GM19328 (cell line): Measurements from ENCODE around the gene MEF2C.
"Not testable (repeated sequence)": the region's sequence is repeated elsewhere in the genome, so short reads cannot be mapped to it uniquely, and the experiment has no call there.

Experiments
- ATAC-seq: cut with Tn5 transposase; IDR thresholded peaks from one replicate; pipeline ENCODE4 v1.9.1; 2021; ENCODE audit warnings: mild to moderate bottlenecking, moderate library complexity; ENCODE audit not compliant: unreplicated experiment

MEF2C gene

GRCh38 chr5:88805151-88805784, 77.7 kb downstream of the MEF2C start:
- no peak for ATAC-seq

DNA sequence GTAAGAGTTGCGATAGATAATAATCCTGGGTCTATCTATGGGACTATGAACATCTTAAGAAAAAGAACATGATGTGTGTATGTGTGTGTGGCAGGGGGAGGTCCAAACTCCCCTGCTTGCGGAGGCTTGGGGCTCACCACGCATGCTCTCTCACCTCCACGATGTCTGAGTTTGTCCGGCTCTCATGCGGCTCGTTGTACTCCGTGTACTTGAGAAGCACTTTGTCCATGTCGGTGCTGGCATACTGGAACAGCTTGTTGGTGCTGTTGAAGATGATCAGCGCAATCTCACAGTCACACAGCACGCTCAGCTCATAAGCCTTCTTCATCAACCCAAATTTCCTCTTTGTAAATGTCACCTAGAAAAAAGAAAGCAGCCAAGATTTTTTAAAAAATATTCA, 78.5 kb downstream of the MEF2C start:
- ATAC-seq = no peak

GRCh38 chr5:88803309-88803708, 79.7 kb downstream of the MEF2C start:
- no peak for ATAC-seq

DNA sequence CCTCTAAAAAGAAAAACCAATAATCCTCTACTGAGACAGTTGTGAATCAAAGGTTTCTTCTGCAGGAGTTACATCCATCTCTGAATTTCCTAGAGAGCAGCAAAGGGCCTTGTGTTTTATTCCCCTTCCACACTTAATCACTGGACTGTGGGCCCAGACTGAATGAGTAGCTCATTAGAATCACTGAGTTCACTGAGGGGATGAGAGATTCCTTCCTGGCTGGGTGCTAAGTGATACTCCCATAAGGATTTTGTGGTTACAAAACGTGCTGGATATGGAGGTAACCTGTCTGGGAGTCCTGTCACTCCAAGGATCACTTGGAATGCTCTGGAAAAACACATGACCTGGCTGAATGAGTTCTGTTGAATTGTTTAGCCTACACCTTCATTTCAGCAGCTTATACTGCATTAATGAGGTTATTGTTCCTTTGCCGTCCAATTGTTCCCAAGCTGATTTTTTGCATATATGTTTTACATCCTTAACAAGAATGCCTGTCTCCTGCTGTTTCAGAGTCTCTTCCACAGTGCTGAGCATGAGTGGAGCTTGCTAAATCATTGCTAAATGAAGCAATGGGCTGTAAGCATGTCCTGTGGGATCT, 82.9 kb downstream of the MEF2C start:
- ATAC-seq = no peak

DNA sequence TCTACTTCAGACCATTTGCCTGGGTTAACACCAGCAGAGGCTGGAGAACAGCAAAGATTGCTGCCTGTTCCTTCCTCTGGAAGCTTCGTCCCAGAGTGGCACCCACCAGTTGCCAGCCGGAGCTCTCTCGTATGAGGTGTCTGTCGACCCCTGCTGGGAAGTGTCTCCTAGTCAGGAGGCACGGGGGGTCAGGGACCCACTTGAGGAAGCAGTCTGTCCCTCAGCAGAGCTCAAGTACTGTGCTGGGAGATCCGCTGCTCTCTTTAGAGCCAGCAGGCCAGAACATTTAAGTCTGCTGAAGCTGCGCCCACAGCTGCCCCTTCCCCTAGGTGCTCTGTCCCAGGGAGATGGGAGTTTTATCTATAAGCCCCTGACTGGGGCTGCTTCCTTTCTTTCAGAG, 84.1 kb downstream of the MEF2C start:
- ATAC-seq = not testable (repeated sequence)

DNA sequence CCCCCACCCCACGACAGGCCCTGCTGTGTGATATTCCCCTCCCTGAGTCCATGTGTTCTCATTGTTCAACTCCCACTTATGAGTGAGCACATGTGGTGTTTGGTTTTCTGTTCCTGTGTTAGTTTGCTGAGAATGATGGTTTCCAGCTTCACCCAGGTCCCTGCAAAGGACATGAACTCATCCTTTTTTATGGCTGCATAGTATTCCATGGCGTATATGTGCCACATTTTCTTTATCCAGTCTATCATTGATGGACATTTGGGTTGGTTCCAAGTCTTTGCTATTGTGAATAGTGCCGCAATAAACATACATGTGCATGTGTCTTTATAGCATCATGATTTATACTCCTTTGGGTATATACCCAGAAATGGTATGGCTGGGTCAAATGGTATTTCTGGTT, 89.2 kb downstream of the MEF2C start:
- not testable (repeated sequence) for ATAC-seq

DNA sequence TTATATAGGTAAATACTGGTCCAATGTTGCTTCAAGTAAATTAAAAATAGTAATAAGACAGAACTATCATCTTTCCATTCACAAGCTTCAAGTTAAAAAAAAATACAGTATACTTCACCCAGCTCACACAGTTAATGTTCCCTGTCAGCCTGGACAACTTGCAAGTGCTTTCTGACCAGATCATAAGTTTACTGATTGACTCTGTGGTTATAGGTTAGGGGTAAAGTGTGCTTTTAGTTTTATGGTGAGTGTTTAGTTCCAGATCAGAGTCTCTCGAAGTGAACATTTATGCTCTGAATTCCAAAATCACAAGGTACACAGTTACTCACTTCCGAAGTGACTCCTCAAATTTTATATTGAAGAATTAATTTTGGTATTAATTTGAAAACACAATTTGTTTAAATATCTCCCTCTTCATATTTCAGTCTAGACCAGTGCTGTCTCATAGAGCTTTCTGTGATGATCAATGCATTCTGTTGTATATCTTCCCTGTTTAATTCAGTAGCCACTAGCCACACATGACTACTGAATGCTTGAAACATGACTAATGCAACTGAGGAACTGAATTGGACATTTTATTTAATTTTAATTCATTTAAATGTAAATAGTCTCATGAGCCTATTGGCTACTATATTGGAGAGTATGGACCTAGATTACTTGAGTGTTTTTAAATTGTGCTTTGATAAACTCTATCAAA, 90.7 kb downstream of the MEF2C start:
- ATAC-seq = peak; percentile 57

- no peak for ATAC-seq
Measured at GRCh38 chr5:88787856-88788255, 95.1 kb downstream of the MEF2C start.

DNA sequence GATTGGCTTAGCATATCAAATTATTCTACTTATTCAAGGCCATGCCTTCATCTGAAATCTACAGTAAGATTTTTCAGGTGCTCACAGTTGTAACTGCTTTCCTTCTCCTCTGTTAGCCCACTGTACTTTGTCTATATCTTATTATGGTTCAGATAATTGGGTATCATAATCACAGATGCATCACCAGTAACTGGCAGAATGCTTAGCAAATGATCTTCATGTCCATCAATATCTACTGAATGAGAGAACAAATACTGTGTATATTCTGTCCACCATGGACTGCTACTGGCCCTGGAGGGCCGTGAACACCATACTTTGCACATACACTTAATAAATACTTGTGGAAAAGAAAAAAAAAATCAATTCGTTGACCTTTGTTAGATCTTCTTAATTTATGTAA, 96.2 kb downstream of the MEF2C start:
- ATAC-seq = no peak

DNA sequence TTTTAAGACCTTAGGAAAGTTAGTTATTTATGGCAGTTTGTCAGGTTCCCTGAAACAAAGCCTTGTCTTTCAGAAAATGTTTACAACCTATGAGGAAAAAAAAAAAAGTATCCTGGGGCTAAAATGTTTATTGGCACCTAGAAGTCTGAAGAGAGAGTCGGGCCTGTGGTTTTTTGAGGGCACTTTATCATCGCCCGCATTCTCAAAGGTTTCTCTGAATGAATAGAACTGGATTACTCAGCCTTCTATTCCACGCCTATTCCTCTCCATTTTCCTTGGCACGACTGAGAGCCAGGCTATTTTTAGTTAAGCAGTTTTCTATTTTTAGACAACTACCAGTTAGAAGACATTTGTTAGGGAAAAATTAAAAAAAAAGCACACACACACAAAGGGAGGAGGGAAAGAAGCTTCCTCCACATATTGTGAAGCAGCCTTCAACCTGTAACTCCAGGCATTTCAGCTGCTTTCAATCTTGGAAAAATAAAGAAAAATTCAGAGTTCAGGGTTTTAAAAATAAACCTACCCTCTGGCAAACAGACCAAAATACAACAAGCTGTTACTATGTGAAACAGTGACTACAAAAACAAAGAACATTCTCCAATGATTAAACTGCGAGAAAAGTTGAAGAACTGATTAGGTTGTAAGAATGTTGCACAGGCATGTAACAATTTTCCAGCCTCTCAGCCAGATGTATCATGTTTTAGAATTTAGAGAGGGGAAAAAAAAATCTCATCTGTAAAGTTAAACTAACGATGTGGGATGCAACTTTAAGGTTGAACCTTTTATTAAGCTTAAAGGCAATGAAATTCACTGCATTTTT, 97.0 kb downstream of the MEF2C start:
- ATAC-seq = no peak

GRCh38 chr5:88782571-88782970, 100.4 kb downstream of the MEF2C start:
- ATAC-seq = no peak

GRCh38 chr5:88780736-88781135, 102.2 kb downstream of the MEF2C start:
- ATAC-seq = no peak

GRCh38 chr5:88778736-88779135, 104.2 kb downstream of the MEF2C start:
- ATAC-seq = no peak

GRCh38 chr5:88776692-88777091, 106.3 kb downstream of the MEF2C start:
- no peak for ATAC-seq

DNA sequence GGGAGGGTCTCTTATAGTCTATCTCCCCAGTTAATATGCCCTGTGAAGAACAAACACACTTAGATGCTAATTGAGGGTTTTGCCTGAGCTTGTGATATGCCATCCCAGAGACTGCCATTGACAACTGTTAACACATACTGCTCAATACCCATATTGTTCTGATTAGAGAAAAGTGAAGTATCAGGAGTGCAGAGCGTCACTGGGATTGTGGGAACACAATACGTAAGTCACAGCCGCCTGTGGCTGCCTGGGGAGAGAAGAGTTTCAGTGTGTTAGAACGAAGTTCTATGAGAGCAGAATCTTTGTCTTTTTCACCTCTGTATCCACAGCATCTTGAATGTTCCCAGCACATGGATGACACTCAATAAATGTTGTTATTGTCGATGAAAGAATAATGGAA, 110.2 kb downstream of the MEF2C start:
- no peak for ATAC-seq

GRCh38 chr5:88772047-88772446, 110.9 kb downstream of the MEF2C start:
- ATAC-seq = no peak

- no peak for ATAC-seq
Measured at GRCh38 chr5:88770276-88771257, 112.4 kb downstream of the MEF2C start.

- no peak for ATAC-seq
Measured at GRCh38 chr5:88769165-88769564, 113.8 kb downstream of the MEF2C start.

DNA sequence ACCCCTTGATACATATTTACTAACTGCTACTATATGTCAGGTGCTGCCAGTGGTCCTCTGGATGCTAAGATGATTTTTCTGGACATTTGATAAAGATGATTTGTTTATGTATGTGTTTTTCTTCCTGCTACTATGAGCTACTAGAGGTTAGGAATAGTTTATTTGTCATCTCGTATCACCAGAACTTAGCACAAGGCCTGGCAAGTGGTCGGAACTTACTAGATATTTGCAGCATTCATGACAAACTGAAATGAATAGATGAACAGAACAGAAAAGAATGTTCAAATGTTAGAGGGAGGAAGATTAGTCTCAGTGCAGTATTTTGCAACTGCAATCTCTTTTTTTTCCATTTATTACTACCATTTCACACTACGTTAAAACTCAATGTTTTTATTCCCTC, 114.6 kb downstream of the MEF2C start:
- no peak for ATAC-seq

GRCh38 chr5:88765798-88766197, 117.2 kb downstream of the MEF2C start:
- ATAC-seq = no peak
